DMS53 (cell line): ENCODE measurements around the gene TMEM154.

Experiments used
- DNase-seq: peaks from one replicate; lab custom pipeline; 2025; lab: John Stamatoyannopoulos, UW

Gene TMEM154

GRCh38 chr4:152679414-152680281, at the start of gene TMEM154:
Gene TMEM154, minus strand, starts transcription at chr4:152679997. Its CDS starts 64 bp downstream, at chr4:152679933.
- DNase-seq, result peak; percentile 80

GRCh38 chr4:152729466-152729865, 49.7 kb upstream of the TMEM154 start:
- no peak for DNase-seq

- no peak for DNase-seq
Measured at GRCh38 chr4:152728343-152728742, 48.5 kb upstream of the TMEM154 start.

- no peak for DNase-seq
Measured at GRCh38 chr4:152727784-152728183, 48.0 kb upstream of the TMEM154 start.

- no peak for DNase-seq
Measured at GRCh38 chr4:152724494-152724893, 44.7 kb upstream of the TMEM154 start.

- no peak for DNase-seq
Measured at GRCh38 chr4:152723236-152723635, 43.4 kb upstream of the TMEM154 start.

- DNase-seq, result no peak
Measured at GRCh38 chr4:152719801-152720556, 40.2 kb upstream of the TMEM154 start.

GRCh38 chr4:152719291-152719690, 39.5 kb upstream of the TMEM154 start:
- no peak for DNase-seq

- DNase-seq, result no peak
Measured at GRCh38 chr4:152715076-152715475, 35.3 kb upstream of the TMEM154 start.

- DNase-seq, result no peak
Measured at GRCh38 chr4:152713951-152714705, 34.3 kb upstream of the TMEM154 start.

GRCh38 chr4:152709675-152710438, 30.1 kb upstream of the TMEM154 start:
- DNase-seq, result no peak

GRCh38 chr4:152708796-152709195, 29.0 kb upstream of the TMEM154 start:
- no peak for DNase-seq

- peak; percentile 7 for DNase-seq
Measured at GRCh38 chr4:152708361-152708760, 28.6 kb upstream of the TMEM154 start.

GRCh38 chr4:152707632-152708031, 27.8 kb upstream of the TMEM154 start:
- no peak for DNase-seq

- no peak for DNase-seq
Measured at GRCh38 chr4:152705903-152706302, 26.1 kb upstream of the TMEM154 start.

GRCh38 chr4:152704788-152705187, 25.0 kb upstream of the TMEM154 start:
- DNase-seq, result no peak

GRCh38 chr4:152700151-152700550, 20.4 kb upstream of the TMEM154 start:
- no peak for DNase-seq

- no peak for DNase-seq
Measured at GRCh38 chr4:152699313-152699712, 19.5 kb upstream of the TMEM154 start.

- no peak for DNase-seq
Measured at GRCh38 chr4:152698089-152698499, 18.3 kb upstream of the TMEM154 start.

GRCh38 chr4:152697284-152698088, 17.7 kb upstream of the TMEM154 start:
- DNase-seq, result no peak

GRCh38 chr4:152696764-152697261, 17.0 kb upstream of the TMEM154 start:
- DNase-seq, result no peak
